GM19463 (cell line): ENCODE results near the gene ZIC2.
"Not testable (repeated sequence)": the region's sequence is repeated elsewhere in the genome, so short reads cannot be mapped to it uniquely, and the experiment has no call there.

ENCODE experiments used
- ATAC-seq: cut with Tn5 transposase; IDR thresholded peaks from one replicate; pipeline ENCODE4 v1.9.1; 2021; ENCODE audit warnings: mild to moderate bottlenecking, moderate library complexity; ENCODE audit not compliant: unreplicated experiment

ZIC2 gene

GRCh38 chr13:99995589-99996380 is 14.2 kb downstream of the ZIC2 start:
- no peak for ATAC-seq

GRCh38 chr13:99996381-99996973 is 14.9 kb downstream of the ZIC2 start:
- ATAC-seq, result no peak

- no peak for ATAC-seq
Observed at GRCh38 chr13:99997702-99998214, 16.2 kb downstream of the ZIC2 start.

- ATAC-seq, result no peak
Observed at GRCh38 chr13:99998261-99998660, 16.7 kb downstream of the ZIC2 start.

GRCh38 chr13:100014621-100015020 is 33.0 kb downstream of the ZIC2 start:
- ATAC-seq, result no peak

- no peak for ATAC-seq
Observed at GRCh38 chr13:100019780-100020356, 38.3 kb downstream of the ZIC2 start.

- no peak for ATAC-seq
Observed at GRCh38 chr13:100022798-100023197, 41.2 kb downstream of the ZIC2 start.

- ATAC-seq, result no peak
Observed at GRCh38 chr13:100024023-100024422, 42.4 kb downstream of the ZIC2 start.

GRCh38 chr13:100029933-100030332 is 48.3 kb downstream of the ZIC2 start:
- no peak for ATAC-seq

- not testable (repeated sequence) for ATAC-seq
Observed at GRCh38 chr13:100032642-100033041, 51.1 kb downstream of the ZIC2 start.

- ATAC-seq, result no peak
Observed at GRCh38 chr13:100035936-100036335, 54.4 kb downstream of the ZIC2 start.
